NCI-H82 (cell line): ENCODE results near the gene DYNC1H1.
A peak's percentile ranks its signal among the peaks of the same experiment; 100 is the strongest.

Experiments used
- DNase-seq: peaks from one replicate; lab custom pipeline; 2025; lab: John Stamatoyannopoulos, UW

The DYNC1H1 gene

GRCh38 chr14:101944451-101944850 lies 19.9 kb upstream of the DYNC1H1 start:
- no peak for DNase-seq

- no peak for DNase-seq
These were observed 19.2 kb upstream of the DYNC1H1 start for GRCh38 chr14:101945171-101945570.

GRCh38 chr14:101947577-101947903 lies 16.8 kb upstream of the DYNC1H1 start:
- DNase-seq: peak; percentile 54

GRCh38 chr14:101947904-101948665 lies 16.3 kb upstream of the DYNC1H1 start:
- peak; percentile 99 for DNase-seq

- no peak for DNase-seq
These were observed 15.6 kb upstream of the DYNC1H1 start for GRCh38 chr14:101948666-101949216.

GRCh38 chr14:101950100-101950499 lies 14.3 kb upstream of the DYNC1H1 start:
- DNase-seq: no peak

GRCh38 chr14:101950516-101951215 lies 13.7 kb upstream of the DYNC1H1 start:
- DNase-seq: no peak

GRCh38 chr14:101953151-101953550 lies 11.2 kb upstream of the DYNC1H1 start:
- DNase-seq: peak; percentile 85

GRCh38 chr14:101954501-101954900 lies 9.9 kb upstream of the DYNC1H1 start:
- no peak for DNase-seq

- DNase-seq: no peak
These were observed 8.6 kb upstream of the DYNC1H1 start for GRCh38 chr14:101955695-101956161.

GRCh38 chr14:101956179-101956885 lies 8.0 kb upstream of the DYNC1H1 start:
- peak; percentile 33 for DNase-seq

GRCh38 chr14:101957406-101958234 lies 6.8 kb upstream of the DYNC1H1 start:
- DNase-seq: no peak

GRCh38 chr14:101958418-101959180 lies 5.8 kb upstream of the DYNC1H1 start:
- no peak for DNase-seq

GRCh38 chr14:101959277-101959676 lies 5.1 kb upstream of the DYNC1H1 start:
- DNase-seq: no peak

- peak; percentile 46 for DNase-seq
These were observed 4.1 kb upstream of the DYNC1H1 start for GRCh38 chr14:101960225-101960624.

- DNase-seq: peak; percentile 89
These were observed 3.2 kb upstream of the DYNC1H1 start for GRCh38 chr14:101961011-101961721.

GRCh38 chr14:101961746-101962502 lies 2.4 kb upstream of the DYNC1H1 start:
- peak; percentile 41 for DNase-seq

- peak; percentile 94 for DNase-seq
These were observed 1.9 kb upstream of the DYNC1H1 start for GRCh38 chr14:101962503-101962874.

- peak; percentile 57 for DNase-seq
These were observed 1.3 kb upstream of the DYNC1H1 start for GRCh38 chr14:101963052-101963451.
